ENCODE data around the gene LAMC3. TPM values are rescaled to one million over a fixed set of nuclear protein-coding genes. Genes with fewer than 3 reads are reported as not detected.
A peak's percentile ranks its signal among the peaks of the same experiment; 100 is the strongest.

Gene LAMC3
- polyA plus RNA-seq, 1 experiment: not detected

- ChIA-PET CTCF (interaction anchor here (1.1 kb wide), 1 partner anchor 18 kb away, joined by 4 read pairs; no protein-coding TSS in a partner anchor), POLR2A (no interaction called here)
- DNase-seq (ENCODE audit: low read depth, low spot score): no peak
- peaks cover 7% of the 10 kb centered on the region; the same call in 1 of the 2 replicates for H3K9me3 ChIP-seq (ENCODE audit: control insufficient read depth, insufficient read depth, low read length)
- peak overlapping the region; percentile 25; the same call in 1 of the 2 replicates for H3K4me3 ChIP-seq (ENCODE audit: low read depth, low read length)
- no peak for TF ChIP-seq CTCF (IDR thresholded peaks at IDR 0.05; ENCODE audit: low read depth, low read length)
- H3K27ac ChIP-seq (ENCODE audit: low read depth, low read length): no peak overlapping the region
- H3K27me3 ChIP-seq (ENCODE audit: control insufficient read depth, insufficient read depth, low read length): peaks cover 56% of the 10 kb centered on the region
Observed at GRCh38 chr9:131095666-131096268, 86.8 kb downstream of the LAMC3 start.

GRCh38 chr9:131096269-131097125 lies 87.5 kb downstream of the LAMC3 start, which contains the start of gene AIF1L:
AIF1L (plus strand) TSS chr9:131096531; CDS start chr9:131096630, 99 bp downstream.
- POLR2A ChIA-PET: no interaction called here

GRCh38 chr9:131097126-131097947 lies 88.4 kb downstream of the LAMC3 start:
- ChIA-PET CTCF (interaction anchor here (0.8 to 1.5 kb wide), 4 partner anchors 17 to 51 kb away, joined by 3 to 8 read pairs (median 4); no protein-coding TSS in a partner anchor), POLR2A (no interaction called here)
- Histone ChIP-seq H3K4me3 (ENCODE audit: low read depth, low read length) (no peak overlapping the region), H3K9me3 (ENCODE audit: control insufficient read depth, insufficient read depth, low read length) (peaks cover 7% of the 10 kb centered on the region; the same call in 1 of the 2 replicates), H3K27me3 (ENCODE audit: control insufficient read depth, insufficient read depth, low read length) (peaks cover 54% of the 10 kb centered on the region), H3K27ac (ENCODE audit: low read depth, low read length) (no peak overlapping the region)
- DNase-seq (ENCODE audit: low read depth, low spot score): no peak
- no peak for TF ChIP-seq CTCF (IDR thresholded peaks at IDR 0.05; ENCODE audit: low read depth, low read length)

More at GRCh38 chr9:131096269-131097125, 87.5 kb downstream of the LAMC3 start, which contains the start of gene AIF1L:
- Histone ChIP-seq H3K4me3 (ENCODE audit: low read depth, low read length) (peak within 1 kb of the TSS; percentile 38; the same call in 1 of the 2 replicates), H3K27me3 (ENCODE audit: control insufficient read depth, insufficient read depth, low read length) (peaks cover 54% of the 10 kb centered on the region), H3K9me3 (ENCODE audit: control insufficient read depth, insufficient read depth, low read length) (peaks cover 7% of the 10 kb centered on the region; the same call in 1 of the 2 replicates), H3K27ac (ENCODE audit: low read depth, low read length) (no peak within 1 kb of the TSS)
- peak; percentile 19; the same call in 1 of the 2 replicates for TF ChIP-seq CTCF (IDR thresholded peaks at IDR 0.05; ENCODE audit: low read depth, low read length)
- no peak for DNase-seq (ENCODE audit: low read depth, low spot score)
- CTCF ChIA-PET: interaction anchor here (1.5 kb wide), 2 partner anchors 39 to 50 kb away, joined by 3 to 8 read pairs; no protein-coding TSS in a partner anchor

- no peak for TF ChIP-seq CTCF (IDR thresholded peaks at IDR 0.05; ENCODE audit: low read depth, low read length)
- Histone ChIP-seq H3K27ac (ENCODE audit: low read depth, low read length) (no peak overlapping the region), H3K27me3 (ENCODE audit: control insufficient read depth, insufficient read depth, low read length) (peaks cover 52% of the 10 kb centered on the region), H3K9me3 (ENCODE audit: control insufficient read depth, insufficient read depth, low read length) (peaks cover 7% of the 10 kb centered on the region; the same call in 1 of the 2 replicates), H3K4me3 (ENCODE audit: low read depth, low read length) (no peak overlapping the region)
- no peak for DNase-seq (ENCODE audit: low read depth, low spot score)
- ChIA-PET POLR2A (no interaction called here), CTCF (interaction anchor here (0.8 to 1.5 kb wide), 4 partner anchors 16 to 51 kb away, joined by 3 to 8 read pairs (median 4); no protein-coding TSS in a partner anchor)
Observed at GRCh38 chr9:131097948-131098278, 88.9 kb downstream of the LAMC3 start.
